A549 (cell line): Measurements from ENCODE around the gene BBLN.

Experiments
- CEBPB ChIP-seq, 2 experiments: fragments of >200 bp in 1 of 2; sonication (Bioruptor Twin) in 1 of 2; formaldehyde crosslinking in 1 of 2; IDR thresholded peaks; 2 replicates each; pipeline ENCODE4 v1.6.1; 2012 to 2016
- EP300 ChIP-seq, 2 experiments: fragments of >200 bp; sonication (Bioruptor Twin); formaldehyde crosslinking; IDR thresholded peaks; 2 replicates in 1 of 2; 3 replicates in 1 of 2; pipeline ENCODE4 v1.6.1; 2016 to 2017
- JUNB ChIP-seq: fragments of >200 bp; sonication (Bioruptor Twin); formaldehyde crosslinking; IDR thresholded peaks from 2 replicates; pipeline ENCODE4 v1.6.1; 2016
- MAZ ChIP-seq: fragments of 150-350 bp; IDR thresholded peaks from 2 replicates; pipeline ENCODE4 v1.6.1; 2014; ENCODE audit warnings: antibody characterized with exemption, low read depth, low read length, borderline replicate concordance
- NFE2L2 ChIP-seq: fragments of 150-350 bp; conservative IDR thresholded peaks from 2 replicates; pipeline ENCODE4 v1.6.1; 2014; ENCODE audit warnings: low read length
- POLR2A ChIP-seq: IDR thresholded peaks from 2 replicates; pipeline ENCODE4 v1.6.1; 2012; ENCODE audit warnings: mild to moderate bottlenecking, low read length
- POLR2AphosphoS2 ChIP-seq: conservative IDR thresholded peaks from 2 replicates; pipeline ENCODE4 v1.6.1; 2012; ENCODE audit warnings: low read length, improper control_type of control experiment, inconsistent platforms
- RARB ChIP-seq: fragments of 250-450 bp; sonication (Bioruptor Pico); IDR thresholded peaks from 2 replicates; pipeline ENCODE4 v1.8.0; 2021; ENCODE audit warnings: mild to moderate bottlenecking, moderate library complexity
- SMC3 ChIP-seq: fragments of >200 bp; sonication (Bioruptor Twin); formaldehyde crosslinking; IDR thresholded peaks from 3 replicates; pipeline ENCODE4 v1.6.1; 2018; ENCODE audit warnings: inconsistent platforms
- SREBF2 ChIP-seq: fragments of 450-650 bp; IDR thresholded peaks from 2 replicates; pipeline ENCODE4 v1.6.1; 2014; ENCODE audit warnings: mild to moderate bottlenecking, moderate library complexity
- TP53 ChIP-seq: fragments of 250-450 bp; sonication (Bioruptor Pico); IDR thresholded peaks from 2 replicates; pipeline ENCODE4 v1.5.0; 2021; ENCODE audit warnings: mild to moderate bottlenecking, moderate library complexity
- TF ChIP-seq, protein P1 (sequence below): fragments of >200 bp; sonication (Bioruptor Twin); formaldehyde crosslinking; IDR thresholded peaks from 3 replicates; pipeline ENCODE4 v1.5.1; 2016
- TF ChIP-seq, protein P2 (sequence below): fragments of >200 bp; sonication (Bioruptor Twin); formaldehyde crosslinking; IDR thresholded peaks from 2 replicates; pipeline ENCODE4 v1.6.1; 2016
- TF ChIP-seq, protein P3 (sequence below): fragments of 450-650 bp; IDR thresholded peaks from 2 replicates; pipeline ENCODE4 v1.6.1; 2014; ENCODE audit warnings: antibody characterized with exemption

DNA sequence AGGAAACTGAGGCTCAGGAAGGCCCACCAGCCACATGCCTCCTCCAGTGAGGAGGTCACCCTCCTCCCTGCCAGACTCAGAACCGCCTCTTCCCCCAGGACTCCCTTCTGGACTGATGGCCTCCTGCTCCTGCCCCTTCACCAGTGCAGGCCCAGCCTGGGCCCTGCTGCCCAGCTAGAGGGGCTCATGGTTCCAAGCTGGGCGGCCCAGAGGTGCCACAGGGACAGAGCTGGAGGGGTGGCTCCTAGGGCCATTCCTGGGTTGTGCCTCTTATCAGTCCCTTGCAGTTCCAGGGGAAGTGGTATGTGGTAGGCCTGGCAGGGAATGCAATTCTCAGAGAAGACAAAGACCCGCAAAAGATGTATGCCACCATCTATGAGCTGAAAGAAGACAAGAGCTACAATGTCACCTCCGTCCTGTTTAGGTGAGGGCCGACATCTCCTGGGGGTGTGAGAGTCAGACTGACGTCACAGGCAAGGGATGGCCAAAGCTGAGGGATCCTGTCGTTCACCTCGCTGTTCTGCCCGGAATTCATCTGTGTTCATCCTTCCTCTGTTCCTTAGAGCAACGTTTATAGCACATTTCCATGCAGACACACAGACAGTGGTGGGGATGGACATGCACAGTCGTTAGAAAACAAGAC lies 10.0 kb upstream of the BBLN start:
- TF ChIP-seq, protein P1, sequence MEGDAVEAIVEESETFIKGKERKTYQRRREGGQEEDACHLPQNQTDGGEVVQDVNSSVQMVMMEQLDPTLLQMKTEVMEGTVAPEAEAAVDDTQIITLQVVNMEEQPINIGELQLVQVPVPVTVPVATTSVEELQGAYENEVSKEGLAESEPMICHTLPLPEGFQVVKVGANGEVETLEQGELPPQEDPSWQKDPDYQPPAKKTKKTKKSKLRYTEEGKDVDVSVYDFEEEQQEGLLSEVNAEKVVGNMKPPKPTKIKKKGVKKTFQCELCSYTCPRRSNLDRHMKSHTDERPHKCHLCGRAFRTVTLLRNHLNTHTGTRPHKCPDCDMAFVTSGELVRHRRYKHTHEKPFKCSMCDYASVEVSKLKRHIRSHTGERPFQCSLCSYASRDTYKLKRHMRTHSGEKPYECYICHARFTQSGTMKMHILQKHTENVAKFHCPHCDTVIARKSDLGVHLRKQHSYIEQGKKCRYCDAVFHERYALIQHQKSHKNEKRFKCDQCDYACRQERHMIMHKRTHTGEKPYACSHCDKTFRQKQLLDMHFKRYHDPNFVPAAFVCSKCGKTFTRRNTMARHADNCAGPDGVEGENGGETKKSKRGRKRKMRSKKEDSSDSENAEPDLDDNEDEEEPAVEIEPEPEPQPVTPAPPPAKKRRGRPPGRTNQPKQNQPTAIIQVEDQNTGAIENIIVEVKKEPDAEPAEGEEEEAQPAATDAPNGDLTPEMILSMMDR, result no peak
- no peak for TF ChIP-seq EP300 (IDR thresholded peaks at IDR 0.05)
- no peak for TF ChIP-seq NFE2L2
- TF ChIP-seq POLR2A, result no peak
- no peak for TF ChIP-seq SREBF2
- TF ChIP-seq, protein P2, sequence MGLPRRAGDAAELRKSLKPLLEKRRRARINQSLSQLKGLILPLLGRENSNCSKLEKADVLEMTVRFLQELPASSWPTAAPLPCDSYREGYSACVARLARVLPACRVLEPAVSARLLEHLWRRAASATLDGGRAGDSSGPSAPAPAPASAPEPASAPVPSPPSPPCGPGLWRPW, result no peak
- TF ChIP-seq, protein P3, sequence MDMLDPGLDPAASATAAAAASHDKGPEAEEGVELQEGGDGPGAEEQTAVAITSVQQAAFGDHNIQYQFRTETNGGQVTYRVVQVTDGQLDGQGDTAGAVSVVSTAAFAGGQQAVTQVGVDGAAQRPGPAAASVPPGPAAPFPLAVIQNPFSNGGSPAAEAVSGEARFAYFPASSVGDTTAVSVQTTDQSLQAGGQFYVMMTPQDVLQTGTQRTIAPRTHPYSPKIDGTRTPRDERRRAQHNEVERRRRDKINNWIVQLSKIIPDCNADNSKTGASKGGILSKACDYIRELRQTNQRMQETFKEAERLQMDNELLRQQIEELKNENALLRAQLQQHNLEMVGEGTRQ, result no peak
- TF ChIP-seq CEBPB (IDR thresholded peaks at IDR 0.05), result no peak
- no peak for TF ChIP-seq POLR2AphosphoS2
- no peak for TF ChIP-seq MAZ
- TF ChIP-seq SMC3, result no peak
- no peak for TF ChIP-seq TP53 (CRISPR knock-in tag)
- no peak for TF ChIP-seq JUNB
- no peak for TF ChIP-seq RARB (CRISPR knock-in tag)
